ENCODE measurements around the gene HIC1.

The HIC1 gene

DNA sequence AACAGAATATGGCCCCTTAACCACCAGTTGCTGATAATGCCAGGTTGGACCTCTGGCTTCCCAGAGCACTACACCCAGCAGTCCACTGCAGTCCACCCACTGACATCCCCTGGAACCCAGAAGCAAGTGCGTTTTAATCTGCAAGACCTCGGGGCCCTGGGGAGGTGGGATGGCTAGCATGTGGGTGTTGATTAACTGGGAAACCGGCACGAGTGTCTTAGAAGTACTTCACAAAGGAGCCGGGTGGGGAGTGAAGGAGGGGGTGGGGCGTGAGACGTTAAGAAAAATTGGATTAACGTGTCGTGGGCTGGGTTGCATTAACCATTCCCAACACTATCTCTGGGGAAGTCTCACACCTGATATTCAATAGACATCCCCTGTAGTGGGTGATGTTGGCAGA, 6.1 kb upstream of the HIC1 start:
- DNase-seq: no peak

DNA sequence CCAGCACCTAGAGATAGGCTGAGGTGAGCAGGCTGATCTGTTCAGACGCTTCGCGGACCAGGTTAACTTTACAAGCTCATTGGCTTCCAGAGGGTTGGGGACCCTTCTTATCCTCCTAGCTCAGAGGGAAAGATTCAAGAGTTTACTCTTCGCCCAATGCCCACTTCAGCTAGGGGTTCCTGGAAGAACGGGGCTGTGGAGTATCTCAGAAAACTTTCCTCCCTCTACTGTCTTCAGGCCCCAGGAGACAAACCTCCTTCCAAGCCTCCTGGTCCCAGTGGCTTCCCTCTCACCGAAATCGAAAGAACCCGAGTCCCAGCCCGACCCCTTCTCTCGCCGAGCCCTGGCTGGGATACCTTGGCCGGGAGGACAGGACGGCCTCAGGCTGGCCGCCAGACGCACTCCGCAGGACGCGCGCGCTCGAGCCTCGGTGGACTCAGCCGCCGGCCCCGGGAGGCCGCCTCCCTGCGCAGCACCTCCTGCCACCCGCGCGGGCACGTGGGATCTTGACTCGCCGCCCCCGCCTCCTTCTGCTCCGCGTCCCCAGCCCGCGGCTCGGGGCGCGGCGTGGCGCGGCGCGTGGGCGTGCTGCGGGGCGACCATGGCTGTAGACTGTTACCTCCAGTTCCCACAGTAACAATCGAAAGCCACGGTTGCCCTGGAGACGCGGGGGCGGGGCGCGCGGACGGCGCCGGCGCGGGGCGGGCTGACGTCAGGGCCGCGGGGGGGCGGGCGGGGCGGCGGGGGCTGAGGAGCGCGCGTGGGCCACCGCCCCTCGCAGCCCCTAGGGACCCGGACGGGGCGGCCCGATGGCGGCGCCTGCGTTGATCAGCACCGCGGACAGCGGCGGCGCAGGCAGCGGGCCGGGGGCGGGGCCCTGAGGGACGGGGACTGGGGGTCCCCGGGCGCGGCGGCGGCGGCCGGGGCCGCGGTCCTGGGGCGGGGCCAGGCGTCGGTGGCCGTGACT, 5.3 kb upstream of the HIC1 start:
- peak; percentile 81 for DNase-seq

DNA sequence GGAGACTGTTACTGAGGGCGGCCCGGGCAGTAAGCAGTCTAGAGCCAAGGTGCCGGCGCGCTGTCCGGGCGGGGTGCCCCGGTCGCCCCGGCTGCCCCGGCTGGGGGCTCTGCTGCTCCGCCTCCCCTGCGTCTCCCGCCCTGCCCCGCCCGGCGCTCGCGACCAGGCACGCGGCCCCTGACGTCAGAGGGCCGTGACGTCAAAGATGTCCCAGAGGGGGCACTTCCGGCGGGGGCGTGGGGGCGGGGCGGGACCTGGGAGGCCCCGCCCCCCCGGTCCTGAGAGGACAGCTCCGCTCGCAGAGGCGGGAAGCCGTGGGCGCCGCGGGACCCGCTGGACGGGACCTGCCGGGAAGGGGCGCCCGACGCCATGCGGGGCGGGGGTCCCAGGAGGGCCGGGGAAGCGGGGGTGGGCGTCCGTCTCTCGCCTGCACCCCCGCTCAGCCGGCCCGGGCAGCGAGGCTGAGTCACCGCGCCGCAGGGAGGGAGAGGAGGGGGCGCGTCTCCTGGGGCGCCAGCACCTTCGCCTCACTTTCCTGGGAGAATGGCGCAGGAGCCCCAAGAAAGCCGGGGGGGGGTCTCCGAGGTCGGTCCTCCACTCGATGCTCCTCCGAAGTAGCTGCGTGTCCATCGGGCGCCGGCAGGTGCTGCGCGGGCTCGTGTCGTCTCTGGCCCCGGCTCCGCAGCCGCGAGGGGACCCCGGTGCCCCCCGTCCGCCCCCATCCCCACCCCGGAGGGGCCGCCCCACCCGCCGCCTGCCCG, 4.4 kb upstream of the HIC1 start:
- peak; percentile 48 for DNase-seq

DNA sequence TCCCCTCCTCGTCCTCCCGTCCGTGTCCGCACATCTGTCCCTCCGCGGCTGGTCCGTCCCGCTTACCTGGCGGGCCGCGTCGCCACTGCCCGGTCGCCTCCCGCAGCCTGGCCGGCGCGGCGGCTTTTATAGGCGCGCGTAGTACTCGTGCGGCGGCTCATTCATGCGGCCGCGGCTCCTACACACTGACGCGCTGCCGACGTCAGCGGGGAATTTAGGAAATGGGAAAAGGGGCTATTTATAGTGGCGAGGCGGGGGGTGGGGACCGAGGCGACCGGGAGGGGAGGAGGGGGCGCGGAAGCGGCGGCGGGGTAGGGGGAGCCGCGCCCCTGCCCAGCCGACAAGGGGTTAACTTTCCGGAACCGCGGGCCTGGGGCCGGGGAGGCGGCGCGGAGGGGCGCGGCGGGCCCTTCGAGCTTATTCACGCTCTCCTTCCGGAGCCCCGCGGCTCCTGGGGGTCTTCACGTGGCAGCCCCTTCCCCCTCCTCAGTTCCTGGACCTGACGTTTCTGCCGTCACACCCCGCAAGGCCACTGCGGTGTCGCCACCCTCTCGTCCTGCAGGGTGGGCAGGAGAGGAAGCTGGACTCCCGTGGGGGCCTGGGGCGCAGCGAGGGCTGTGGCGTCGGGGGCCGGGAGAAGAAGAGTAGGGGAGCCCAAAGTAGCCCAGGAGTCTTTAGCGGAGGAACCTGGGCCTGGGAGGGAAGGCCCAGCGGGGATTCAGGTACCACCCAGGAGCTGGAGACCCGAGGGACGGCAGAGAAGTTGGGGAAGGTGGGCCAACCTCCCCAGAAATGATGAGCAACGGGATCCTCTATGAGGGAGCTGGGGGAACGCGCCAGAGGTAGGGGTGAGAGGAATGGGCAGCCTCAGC, 3.6 kb upstream of the HIC1 start:
- no peak for DNase-seq

DNA sequence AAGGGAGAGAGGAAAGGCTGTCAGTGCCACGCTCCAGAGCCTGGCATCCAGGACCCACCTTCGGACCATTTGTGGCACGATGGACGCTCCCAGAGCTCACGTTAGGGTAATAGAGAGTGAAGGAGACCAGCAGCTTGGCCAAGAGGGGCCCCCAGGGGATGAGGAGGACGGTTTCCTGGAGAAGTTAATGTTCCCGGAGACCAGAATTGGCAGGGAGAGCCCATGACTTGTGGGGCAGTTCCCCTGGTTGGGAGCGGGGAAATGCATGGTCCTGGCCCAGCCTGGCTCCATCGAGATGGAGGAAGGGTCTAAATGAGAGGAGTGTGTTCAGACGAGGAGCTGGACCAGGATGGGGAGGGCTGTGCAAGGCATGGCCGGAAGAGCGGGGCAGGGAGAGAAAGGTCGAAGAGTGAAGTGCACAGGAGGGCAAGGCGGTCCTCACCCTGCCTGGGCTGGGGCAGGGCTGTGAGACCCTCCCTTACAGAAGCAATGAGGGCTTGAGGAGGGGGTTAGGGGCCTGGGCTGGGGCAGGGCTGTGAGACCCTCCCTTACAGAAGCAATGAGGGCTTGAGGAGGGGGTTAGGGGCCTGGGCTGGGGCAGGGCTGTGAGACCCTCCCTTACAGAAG, 2.9 kb upstream of the HIC1 start:
- no peak for DNase-seq

DNA sequence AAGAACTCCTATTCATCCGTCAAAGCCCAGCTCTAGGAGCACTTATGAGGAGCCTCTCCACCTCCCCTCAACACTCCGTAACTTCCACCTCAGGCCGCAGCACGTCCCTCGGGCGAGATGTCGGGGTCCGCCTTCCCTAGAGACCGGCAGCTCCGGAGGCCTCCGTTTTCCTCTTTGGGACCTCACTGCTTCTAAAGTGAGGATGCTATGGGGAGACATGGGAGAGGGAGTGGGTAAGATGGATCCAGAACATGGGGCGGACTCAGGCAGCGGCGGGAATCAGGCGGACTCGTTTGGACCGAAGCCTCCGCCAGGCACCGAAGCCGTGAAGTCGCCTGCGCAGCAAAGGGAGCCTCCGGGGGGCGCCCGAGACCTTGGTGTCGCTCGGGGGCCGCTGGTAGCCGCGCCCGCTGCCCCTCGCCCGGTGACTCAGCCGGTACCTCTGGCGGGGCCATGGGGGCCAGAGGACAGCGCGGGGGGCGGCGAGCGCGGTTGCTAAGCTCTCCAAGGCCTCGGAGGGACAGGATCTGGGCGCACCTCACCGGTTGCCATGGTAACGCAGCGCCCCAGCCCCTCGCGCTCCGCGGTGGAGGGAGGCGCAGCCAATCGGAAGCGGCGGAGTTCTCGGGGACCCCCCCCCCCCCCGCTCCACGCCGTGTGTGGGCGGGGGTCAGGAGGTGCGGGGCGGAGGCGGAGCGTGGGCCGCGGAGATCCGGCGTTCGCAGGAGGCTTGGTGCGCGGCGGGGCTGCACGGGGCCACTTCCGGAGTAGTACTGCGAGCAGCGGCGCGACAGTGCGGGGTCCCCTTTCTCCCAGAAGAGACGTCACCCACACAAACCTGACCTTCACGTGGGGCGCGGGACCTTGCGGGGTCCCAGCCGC, 1.3 kb upstream of the HIC1 start:
- DNase-seq: peak; percentile 57

DNA sequence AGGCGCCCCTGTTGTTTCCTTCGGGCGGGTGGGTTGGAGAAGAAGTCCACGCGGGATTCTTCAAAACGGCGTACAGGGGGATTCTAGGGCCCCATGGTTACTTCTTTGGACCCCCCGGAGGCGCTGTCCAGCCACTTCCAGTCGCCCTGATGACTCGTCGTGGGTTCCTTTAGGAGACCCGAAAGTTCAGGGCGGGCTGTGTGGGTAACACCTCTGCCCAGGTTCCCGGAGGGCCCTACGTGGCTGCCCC, 716 bp upstream of the HIC1 start:
- DNase-seq: no peak

DNA sequence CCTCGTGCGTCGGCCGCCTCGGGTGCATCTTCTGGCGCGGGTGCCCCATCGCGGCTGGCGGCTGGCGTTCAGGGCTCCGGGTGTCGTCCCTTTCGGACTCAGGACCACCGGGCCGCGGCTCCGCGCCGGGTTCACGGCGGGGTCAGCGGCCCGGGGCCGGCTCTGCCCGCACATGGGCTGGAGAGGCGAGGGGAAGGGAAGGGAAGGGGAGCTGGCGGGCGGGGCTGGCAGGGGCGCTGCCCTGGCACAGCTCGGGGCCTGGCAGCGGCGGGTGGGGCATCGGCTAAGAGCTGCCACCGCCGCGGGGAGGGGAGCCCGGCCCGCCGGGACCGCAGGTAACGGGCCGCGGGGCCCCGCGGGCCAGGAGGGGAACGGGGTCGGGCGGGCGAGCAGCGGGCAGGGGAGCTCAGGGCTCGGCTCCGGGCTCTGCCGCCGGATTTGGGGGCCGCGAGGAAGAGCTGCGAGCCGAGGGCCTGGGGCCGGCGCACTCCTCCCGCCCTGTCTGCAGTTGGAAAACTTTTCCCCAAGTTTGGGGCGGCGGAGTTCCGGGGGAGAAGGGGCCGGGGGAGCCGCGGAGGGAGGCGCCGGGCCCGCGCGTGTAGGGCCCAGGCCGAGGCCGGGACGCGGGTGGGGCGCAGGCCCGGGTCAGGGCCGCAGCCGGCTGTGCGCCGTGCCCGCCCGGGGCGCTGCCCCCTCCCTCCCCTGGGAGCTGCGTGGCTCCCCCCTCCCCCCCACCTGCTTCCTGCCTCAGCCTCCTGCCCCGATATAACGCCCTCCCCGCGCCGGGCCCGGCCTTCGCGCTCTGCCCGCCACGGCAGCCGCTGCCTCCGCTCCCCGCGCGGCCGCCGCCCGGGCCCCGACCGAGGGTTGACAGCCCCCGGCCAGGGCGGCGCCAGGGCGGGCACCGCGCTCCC, 646 bp downstream of the HIC1 start:
- DNase-seq: no peak

DNA sequence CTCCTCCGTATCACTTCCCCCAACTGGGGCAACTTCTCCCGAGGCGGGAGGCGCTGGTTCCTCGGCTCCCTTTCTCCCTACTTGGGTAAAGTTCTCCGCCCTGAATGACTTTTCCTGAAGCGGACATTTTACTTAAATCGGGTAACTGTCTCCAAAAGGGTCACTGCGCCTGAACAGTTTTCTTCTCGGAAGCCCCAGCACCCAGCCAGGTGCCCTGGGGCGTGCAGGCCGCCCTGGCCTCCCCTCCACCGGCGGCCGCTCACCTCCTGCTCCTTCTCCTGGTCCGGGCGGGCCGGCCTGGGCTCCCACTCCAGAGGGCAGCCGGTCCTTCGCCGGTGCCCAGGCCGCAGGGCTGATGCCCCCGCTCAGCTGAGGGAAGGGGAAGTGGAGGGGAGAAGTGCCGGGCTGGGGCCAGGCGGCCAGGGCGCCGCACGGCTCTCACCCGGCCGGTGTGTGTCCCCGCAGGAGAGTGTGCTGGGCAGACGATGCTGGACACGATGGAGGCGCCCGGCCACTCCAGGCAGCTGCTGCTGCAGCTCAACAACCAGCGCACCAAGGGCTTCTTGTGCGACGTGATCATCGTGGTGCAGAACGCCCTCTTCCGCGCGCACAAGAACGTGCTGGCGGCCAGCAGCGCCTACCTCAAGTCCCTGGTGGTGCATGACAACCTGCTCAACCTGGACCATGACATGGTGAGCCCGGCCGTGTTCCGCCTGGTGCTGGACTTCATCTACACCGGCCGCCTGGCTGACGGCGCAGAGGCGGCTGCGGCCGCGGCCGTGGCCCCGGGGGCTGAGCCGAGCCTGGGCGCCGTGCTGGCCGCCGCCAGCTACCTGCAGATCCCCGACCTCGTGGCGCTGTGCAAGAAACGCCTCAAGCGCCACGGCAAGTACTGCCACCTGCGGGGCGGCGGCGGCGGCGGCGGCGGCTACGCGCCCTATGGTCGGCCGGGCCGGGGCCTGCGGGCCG, 1.6 kb downstream of the HIC1 start:
- DNase-seq: peak; percentile 43

DNA sequence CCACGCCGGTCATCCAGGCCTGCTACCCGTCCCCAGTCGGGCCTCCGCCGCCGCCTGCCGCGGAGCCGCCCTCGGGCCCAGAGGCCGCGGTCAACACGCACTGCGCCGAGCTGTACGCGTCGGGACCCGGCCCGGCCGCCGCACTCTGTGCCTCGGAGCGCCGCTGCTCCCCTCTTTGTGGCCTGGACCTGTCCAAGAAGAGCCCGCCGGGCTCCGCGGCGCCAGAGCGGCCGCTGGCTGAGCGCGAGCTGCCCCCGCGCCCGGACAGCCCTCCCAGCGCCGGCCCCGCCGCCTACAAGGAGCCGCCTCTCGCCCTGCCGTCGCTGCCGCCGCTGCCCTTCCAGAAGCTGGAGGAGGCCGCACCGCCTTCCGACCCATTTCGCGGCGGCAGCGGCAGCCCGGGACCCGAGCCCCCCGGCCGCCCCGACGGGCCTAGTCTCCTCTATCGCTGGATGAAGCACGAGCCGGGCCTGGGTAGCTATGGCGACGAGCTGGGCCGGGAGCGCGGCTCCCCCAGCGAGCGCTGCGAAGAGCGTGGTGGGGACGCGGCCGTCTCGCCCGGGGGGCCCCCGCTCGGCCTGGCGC, 2.4 kb downstream of the HIC1 start:
- no peak for DNase-seq

DNA sequence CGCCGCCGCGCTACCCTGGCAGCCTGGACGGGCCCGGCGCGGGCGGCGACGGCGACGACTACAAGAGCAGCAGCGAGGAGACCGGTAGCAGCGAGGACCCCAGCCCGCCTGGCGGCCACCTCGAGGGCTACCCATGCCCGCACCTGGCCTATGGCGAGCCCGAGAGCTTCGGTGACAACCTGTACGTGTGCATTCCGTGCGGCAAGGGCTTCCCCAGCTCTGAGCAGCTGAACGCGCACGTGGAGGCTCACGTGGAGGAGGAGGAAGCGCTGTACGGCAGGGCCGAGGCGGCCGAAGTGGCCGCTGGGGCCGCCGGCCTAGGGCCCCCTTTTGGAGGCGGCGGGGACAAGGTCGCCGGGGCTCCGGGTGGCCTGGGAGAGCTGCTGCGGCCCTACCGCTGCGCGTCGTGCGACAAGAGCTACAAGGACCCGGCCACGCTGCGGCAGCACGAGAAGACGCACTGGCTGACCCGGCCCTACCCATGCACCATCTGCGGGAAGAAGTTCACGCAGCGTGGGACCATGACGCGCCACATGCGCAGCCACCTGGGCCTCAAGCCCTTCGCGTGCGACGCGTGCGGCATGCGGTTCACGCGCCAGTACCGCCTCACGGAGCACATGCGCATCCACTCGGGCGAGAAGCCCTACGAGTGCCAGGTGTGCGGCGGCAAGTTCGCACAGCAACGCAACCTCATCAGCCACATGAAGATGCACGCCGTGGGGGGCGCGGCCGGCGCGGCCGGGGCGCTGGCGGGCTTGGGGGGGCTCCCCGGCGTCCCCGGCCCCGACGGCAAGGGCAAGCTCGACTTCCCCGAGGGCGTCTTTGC, 3.1 kb downstream of the HIC1 start:
- no peak for DNase-seq

DNA sequence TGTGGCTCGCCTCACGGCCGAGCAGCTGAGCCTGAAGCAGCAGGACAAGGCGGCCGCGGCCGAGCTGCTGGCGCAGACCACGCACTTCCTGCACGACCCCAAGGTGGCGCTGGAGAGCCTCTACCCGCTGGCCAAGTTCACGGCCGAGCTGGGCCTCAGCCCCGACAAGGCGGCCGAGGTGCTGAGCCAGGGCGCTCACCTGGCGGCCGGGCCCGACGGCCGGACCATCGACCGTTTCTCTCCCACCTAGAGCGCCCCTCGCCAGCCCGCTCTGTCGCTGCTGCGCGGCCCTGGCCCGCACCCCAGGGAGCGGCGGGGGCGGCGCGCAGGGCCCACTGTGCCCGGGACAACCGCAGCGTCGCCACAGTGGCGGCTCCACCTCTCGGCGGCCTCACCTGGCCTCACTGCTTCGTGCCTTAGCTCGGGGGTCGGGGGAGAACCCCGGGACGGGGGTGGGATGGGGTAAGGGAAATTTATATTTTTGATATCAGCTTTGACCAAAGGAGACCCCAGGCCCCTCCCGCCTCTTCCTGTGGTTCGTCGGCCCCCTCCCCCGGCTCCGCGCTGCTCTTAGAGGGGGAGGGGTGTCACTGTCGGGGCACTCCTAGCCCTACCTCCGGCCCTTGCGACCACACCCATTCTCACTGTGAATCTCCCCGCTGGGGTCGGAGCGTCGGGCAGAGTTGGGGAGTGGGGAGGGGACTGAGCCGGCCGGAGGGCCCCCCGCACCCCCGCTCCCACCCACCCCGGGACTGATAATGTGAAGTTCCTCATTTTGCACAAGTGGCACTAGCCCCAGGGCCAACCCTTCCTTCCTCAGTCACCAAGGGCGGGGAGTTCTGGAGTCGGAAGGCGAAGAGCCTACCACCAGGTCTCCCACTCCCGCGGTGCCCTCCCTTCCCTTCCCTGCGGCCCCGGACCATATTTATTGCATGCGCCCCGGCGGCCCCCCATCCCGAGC, 4.0 kb downstream of the HIC1 start:
- peak; percentile 71 for DNase-seq

DNA sequence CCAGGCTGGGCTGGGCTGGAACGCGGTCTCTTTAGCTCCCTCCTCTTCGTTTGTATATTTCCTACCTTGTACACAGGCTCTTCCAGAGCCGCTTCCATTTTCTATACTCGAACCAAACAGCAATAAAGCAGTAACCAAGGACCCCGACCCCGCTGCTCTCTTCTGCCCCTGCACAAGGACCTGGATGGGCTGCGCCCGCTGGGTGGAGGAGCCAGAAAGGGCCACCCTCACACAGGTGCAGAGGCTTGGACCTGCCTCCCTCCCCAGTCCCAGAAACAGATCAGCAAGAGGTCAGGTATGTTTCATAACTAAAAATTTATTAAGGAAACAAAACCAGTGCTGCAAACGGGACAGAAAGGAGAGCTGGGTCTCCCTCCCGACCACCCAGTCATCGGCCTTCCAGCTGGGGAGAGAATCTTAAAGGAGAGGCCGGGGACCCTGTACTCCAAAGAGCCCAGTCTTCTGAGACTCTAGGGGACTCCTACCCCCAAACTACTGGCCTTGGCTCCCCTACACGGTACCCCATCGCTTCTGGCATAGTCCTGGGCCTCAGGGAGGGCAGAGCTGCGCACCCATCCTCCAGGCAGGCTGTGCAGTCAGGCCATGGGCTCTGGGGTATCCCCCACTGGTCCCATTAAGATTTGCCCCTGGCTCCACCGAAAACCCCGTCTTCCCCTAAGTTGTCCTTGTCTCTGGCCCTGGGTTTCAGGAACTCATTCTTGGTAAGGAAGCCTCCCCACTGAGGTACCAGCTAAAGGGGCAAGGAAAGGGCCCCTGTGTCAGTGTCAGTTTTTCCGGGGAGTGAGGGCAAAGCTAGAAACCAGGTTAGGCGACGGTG, 4.9 kb downstream of the HIC1 start:
- no peak for DNase-seq

DNA sequence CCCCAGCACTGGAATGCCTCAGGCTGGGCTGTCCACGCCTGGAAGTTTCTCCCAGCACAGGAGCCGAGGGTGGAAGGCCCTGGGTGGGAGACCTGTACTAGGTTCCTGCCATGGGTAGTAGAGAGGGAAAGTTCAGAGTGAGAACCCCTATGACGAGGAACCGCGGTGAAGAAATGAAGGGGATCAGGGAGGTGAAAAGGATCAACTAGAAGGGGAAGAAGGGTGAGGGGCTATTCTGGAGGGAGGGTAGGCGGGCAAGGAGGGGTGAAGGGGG, 5.4 kb downstream of the HIC1 start:
- DNase-seq: no peak

DNA sequence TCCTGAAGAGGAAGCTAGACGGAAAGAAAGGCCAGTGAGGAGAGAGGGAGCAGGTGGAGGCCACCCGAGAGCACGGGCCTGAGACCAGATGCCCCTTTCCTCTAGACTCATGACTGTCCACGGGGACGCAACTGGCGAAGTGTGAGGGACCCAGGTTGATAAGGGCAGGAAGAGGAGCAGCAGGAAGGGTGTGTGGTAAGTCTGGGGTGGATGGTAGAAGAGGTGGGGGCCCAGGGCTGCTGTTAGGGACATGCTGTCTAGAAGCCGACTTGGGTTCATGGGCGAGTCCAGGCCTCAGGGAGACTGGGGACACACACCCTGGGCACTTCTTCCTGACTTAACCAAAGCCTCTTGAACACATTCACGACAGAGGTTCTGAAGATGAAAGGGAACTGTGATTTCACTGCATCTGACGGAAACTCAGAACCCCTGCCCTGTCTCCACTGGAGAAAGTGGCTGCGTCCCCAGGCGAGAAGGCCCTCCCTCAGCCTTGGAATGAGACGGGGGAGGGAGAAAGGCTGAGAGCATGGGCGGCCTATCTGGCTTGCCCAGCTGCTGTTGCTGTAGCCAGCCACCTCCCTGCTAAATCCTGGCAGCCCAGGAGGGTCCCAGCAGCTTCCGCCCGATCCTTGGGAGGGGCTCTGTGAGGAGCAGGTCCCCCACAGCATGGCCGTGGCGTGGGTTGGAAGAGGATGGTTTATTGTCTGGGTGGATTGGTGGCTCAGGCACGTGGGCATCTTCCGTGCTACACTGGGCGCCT, 6.0 kb downstream of the HIC1 start:
- DNase-seq: no peak

Measured in activated CD4-positive, alpha-beta T cell treated with anti-CD3 and anti-CD28 coated beads, Interleukin-2, amount 50 U/mL, for 16 hours (primary cell).